Measurements from ENCODE around the gene RASSF7. TPM values are rescaled to one million over a fixed set of nuclear protein-coding genes. Genes with fewer than 3 reads are reported as not detected.
A peak's percentile ranks its signal among the peaks of the same experiment; 100 is the strongest.

RASSF7 gene
- total and polyA plus RNA-seq, 2 of the 8 experiments (the other 6 are each of a cell fraction or from before 2014, with no cell fraction given), result 22.3 to 43.9 TPM

- no peak for FAIRE-seq
- Histone ChIP-seq H3K23ac (ENCODE audit: insufficient read length) (no peak overlapping the region), H3K9ac (replicated peaks in 1 of 4; ENCODE audit: extremely low read depth in 1 of 4, low read depth in 3 of 4, low read length in 3 of 4) (no peak overlapping the region), H3K79me2 (ENCODE audit: control insufficient read depth in 1 of 2, insufficient read depth in 2 of 2, low read length in 2 of 2) (no peaks in the 10 kb centered on the region), H3K23me2 (ENCODE audit: low read depth, low read length) (peaks cover 8% of the 10 kb centered on the region; the same call in 1 of the 2 replicates), H3K36me3 (ENCODE audit: control insufficient read depth in 2 of 4, insufficient read depth in 4 of 4, low read length in 3 of 4) (no peaks in the 10 kb centered on the region), H2BK15ac (ENCODE audit: low read length) (no peak overlapping the region), H2BK20ac (ENCODE audit: low read length) (no peak overlapping the region), H4K91ac (replicated peaks; ENCODE audit: insufficient read length, low read length) (no peak overlapping the region), H2AFZ (ENCODE audit: low read length) (no peak overlapping the region), H2AK5ac (ENCODE audit: low read depth, low read length) (no peak overlapping the region), H2BK5ac (ENCODE audit: low read depth, low read length) (no peak overlapping the region), H3K27me3 (replicated peaks in 1 of 4; ENCODE audit: control insufficient read depth in 3 of 4, extremely low read depth in 1 of 4, insufficient read depth in 3 of 4, low read length in 3 of 4) (peaks cover 9 to 12% (median 11%) of the 10 kb centered on the region in 4 experiments), H3K4ac (replicated peaks; ENCODE audit: insufficient read length, low read depth, low read length) (no peak overlapping the region), H3K14ac (ENCODE audit: insufficient read length) (no peak overlapping the region), H3K27ac (ENCODE audit: low read depth, low read length) (no peak overlapping the region), H4K5ac (ENCODE audit: insufficient read length, low read depth, low read length) (no peak overlapping the region), H4K8ac (ENCODE audit: extremely low read depth, insufficient read depth, low read length) (peak overlapping the region; percentile 79; the same call in 1 of the 2 replicates), H4K20me1 (replicated peaks in 1 of 2; ENCODE audit: control insufficient read depth in 1 of 2, insufficient read depth in 2 of 2, low read length in 2 of 2) (no peaks in the 10 kb centered on the region), H3K9me3 (ENCODE audit: insufficient read depth in 2 of 2, low read depth in 1 of 2, low read length in 1 of 2) (no peaks in the 10 kb centered on the region), H3K4me3 (ENCODE audit: extremely low read depth in 1 of 4, insufficient read depth in 2 of 4, low read depth in 3 of 4, low read length in 4 of 4) (no peak overlapping the region), H2BK120ac (replicated peaks; ENCODE audit: low read depth, low read length) (no peak overlapping the region), H3K18ac (ENCODE audit: extremely low read depth, low read length) (no peak overlapping the region), H3K56ac (replicated peaks; ENCODE audit: insufficient read length, low read depth, low read length) (no peak overlapping the region), H3K4me2 (ENCODE audit: insufficient read depth in 1 of 2, low read depth in 2 of 2, low read length in 2 of 2) (no peak overlapping the region), H3K79me1 (ENCODE audit: low read depth, low read length) (no peaks in the 10 kb centered on the region), H3K4me1 (replicated peaks in 1 of 4; ENCODE audit: control insufficient read depth in 3 of 4, insufficient read depth in 4 of 4, low read length in 3 of 4) (peaks cover 0 to 16% (median 1%) of the 10 kb centered on the region in 4 experiments; a peak in 4 of 7 replicates), H2BK12ac (ENCODE audit: low read depth, low read length) (no peak overlapping the region)
- CTCF ChIA-PET (ENCODE audit: partially characterized antibody), result interaction anchor here (1.1 to 1.6 kb wide), 6 partner anchors 10 to 177 kb away, joined by 3 to 4 read pairs (median 4); no protein-coding TSS in a partner anchor
- WGBS, 2 experiments (ENCODE audit: extremely low coverage in 1 of 2, insufficient coverage in 1 of 2, insufficient read length in 1 of 2, insufficient replicate concordance in 2 of 2, low coverage in 1 of 2, low lambda C conversion rate in 2 of 2, missing lambda C conversion rate in 1 of 2), result 83% methylated on average over 12 of the region's 12 CpGs; no CpG with 5 or more reads in 1 of the 2 experiments
- POLR2A ChIA-PET (ENCODE audit: partially characterized antibody), result interaction anchor here (1.0 kb wide), 1 partner anchor 10 kb away, joined by 5 read pairs; no protein-coding TSS in a partner anchor
- no peak for DNase-seq (ENCODE audit: low read depth in 1 of 2, low spot score in 2 of 2)
- TF ChIP-seq HDAC2 (IDR thresholded peaks at IDR 0.05; ENCODE audit: borderline replicate concordance in 1 of 2, low read depth in 2 of 2, low read length in 2 of 2), result no peak
- TF ChIP-seq ATF3 (IDR thresholded peaks at IDR 0.05; ENCODE audit: insufficient read depth, low read depth, low read length), result no peak
- TF ChIP-seq SIRT6 (IDR thresholded peaks at IDR 0.05; ENCODE audit: low read length), result no peak
- TF ChIP-seq HDAC6 (IDR thresholded peaks at IDR 0.05; ENCODE audit: low read depth, low read length), result no peak
- no peak for TF ChIP-seq EZH2 (IDR thresholded peaks at IDR 0.05; ENCODE audit: low read depth, low read length, severe bottlenecking)
- TF ChIP-seq RAD21 (IDR thresholded peaks at IDR 0.05 in 1 of 2, conservative IDR thresholded peaks at IDR 0.05 in 1 of 2; ENCODE audit: low read depth in 2 of 2, low read length in 2 of 2), result no peak
- TF ChIP-seq CHD1 (IDR thresholded peaks at IDR 0.05; ENCODE audit: low read depth, low read length), result no peak
- no peak for TF ChIP-seq TEAD4 (IDR thresholded peaks at IDR 0.05; ENCODE audit: low read depth, low read length)
Measured at GRCh38 chr11:551596-551995, 9.2 kb upstream of the RASSF7 start.
